ENCODE data around the gene KCND2. TPM values are rescaled to one million over a fixed set of nuclear protein-coding genes. Genes with fewer than 3 reads are reported as not detected.

Gene KCND2
- total RNA-seq, 1 donor from 2014 or later, result 1.2 TPM

DNA sequence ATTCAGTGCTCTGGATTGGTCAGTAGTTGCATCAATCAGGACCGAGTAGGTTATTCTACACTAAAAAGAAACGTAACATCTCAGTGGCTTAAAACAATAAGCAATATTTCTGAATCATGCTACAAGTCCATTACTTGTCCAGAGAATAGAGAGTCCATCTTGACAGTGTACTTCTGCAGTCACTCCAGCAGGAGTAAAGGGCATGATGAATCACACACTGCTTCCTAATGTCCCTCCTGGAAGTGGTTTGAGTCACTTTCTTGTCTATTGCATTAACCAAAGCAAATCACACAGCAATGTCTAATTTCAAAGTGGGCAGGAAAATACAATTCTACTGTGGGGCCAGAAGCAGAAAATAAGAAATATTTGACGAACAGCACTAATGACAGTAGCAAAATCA, 460.2 kb downstream of the KCND2 start:
- Mint-ChIP-seq H3K27ac (ENCODE audit: unreplicated experiment) (no peak overlapping the region), H3K9me3 (ENCODE audit: unreplicated experiment) (peaks cover 1% of the 10 kb centered on the region), H3K27me3 (ENCODE audit: unreplicated experiment) (no peaks in the 10 kb centered on the region), H3K36me3 (ENCODE audit: unreplicated experiment) (no peaks in the 10 kb centered on the region), H3K4me3 (ENCODE audit: unreplicated experiment) (no peak overlapping the region), H3K4me1 (ENCODE audit: low read depth, unreplicated experiment) (peaks cover 30% of the 10 kb centered on the region)
- TF ChIP-seq, protein P1, sequence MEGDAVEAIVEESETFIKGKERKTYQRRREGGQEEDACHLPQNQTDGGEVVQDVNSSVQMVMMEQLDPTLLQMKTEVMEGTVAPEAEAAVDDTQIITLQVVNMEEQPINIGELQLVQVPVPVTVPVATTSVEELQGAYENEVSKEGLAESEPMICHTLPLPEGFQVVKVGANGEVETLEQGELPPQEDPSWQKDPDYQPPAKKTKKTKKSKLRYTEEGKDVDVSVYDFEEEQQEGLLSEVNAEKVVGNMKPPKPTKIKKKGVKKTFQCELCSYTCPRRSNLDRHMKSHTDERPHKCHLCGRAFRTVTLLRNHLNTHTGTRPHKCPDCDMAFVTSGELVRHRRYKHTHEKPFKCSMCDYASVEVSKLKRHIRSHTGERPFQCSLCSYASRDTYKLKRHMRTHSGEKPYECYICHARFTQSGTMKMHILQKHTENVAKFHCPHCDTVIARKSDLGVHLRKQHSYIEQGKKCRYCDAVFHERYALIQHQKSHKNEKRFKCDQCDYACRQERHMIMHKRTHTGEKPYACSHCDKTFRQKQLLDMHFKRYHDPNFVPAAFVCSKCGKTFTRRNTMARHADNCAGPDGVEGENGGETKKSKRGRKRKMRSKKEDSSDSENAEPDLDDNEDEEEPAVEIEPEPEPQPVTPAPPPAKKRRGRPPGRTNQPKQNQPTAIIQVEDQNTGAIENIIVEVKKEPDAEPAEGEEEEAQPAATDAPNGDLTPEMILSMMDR (IDR thresholded peaks at IDR 0.05; ENCODE audit: partially characterized antibody, unreplicated experiment), result no peak
- DNase-seq, result no peak

DNA sequence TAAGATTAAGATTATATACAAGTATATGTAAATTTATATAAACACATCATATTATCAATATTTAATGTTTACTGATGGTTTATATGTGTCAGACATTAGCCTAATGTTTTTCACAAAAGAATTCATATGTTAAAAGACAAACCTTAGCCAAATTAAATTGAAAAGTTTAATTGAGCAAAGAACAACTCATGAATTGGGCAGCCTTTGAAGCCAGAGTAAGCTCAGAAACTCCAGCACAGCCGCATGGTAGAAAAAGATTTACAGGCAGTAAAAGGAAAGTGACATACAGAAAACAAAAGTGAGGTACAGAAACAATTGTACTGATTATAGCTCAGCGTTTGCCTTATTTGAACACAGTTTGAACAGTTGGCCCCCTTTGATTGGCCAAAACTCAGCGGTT, 460.9 kb downstream of the KCND2 start:
- Mint-ChIP-seq H3K4me3 (ENCODE audit: unreplicated experiment) (no peak overlapping the region), H3K27me3 (ENCODE audit: unreplicated experiment) (no peaks in the 10 kb centered on the region), H3K36me3 (ENCODE audit: unreplicated experiment) (no peaks in the 10 kb centered on the region), H3K9me3 (ENCODE audit: unreplicated experiment) (peaks cover 1% of the 10 kb centered on the region), H3K27ac (ENCODE audit: unreplicated experiment) (no peak overlapping the region), H3K4me1 (ENCODE audit: low read depth, unreplicated experiment) (peaks cover 30% of the 10 kb centered on the region)
- TF ChIP-seq, protein P1 (IDR thresholded peaks at IDR 0.05; ENCODE audit: partially characterized antibody, unreplicated experiment), result no peak
- no peak for DNase-seq

DNA sequence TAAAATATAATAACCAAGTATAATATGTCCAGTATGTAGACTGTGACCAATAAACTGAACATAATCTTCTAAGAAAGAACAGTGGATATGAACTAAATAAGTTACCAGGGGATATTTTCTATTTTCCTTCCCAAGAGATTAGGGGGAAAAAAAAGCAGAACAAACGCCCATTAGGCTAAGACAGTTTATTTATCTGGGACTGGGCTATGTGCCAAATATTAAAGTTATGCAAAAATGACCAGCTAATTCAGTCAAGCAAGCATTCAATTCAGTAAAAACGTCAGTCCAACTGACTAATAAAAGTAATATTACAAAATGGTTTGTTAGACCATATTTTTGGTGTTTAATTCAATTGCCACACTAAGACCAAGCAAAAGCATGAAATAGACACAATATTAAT, 462.8 kb downstream of the KCND2 start:
- Mint-ChIP-seq H3K4me1 (ENCODE audit: low read depth, unreplicated experiment) (peaks cover 23% of the 10 kb centered on the region), H3K4me3 (ENCODE audit: unreplicated experiment) (no peak overlapping the region), H3K27ac (ENCODE audit: unreplicated experiment) (no peak overlapping the region), H3K9me3 (ENCODE audit: unreplicated experiment) (peaks cover 1% of the 10 kb centered on the region), H3K36me3 (ENCODE audit: unreplicated experiment) (no peaks in the 10 kb centered on the region), H3K27me3 (ENCODE audit: unreplicated experiment) (no peaks in the 10 kb centered on the region)
- DNase-seq, result no peak
- TF ChIP-seq, protein P1 (IDR thresholded peaks at IDR 0.05; ENCODE audit: partially characterized antibody, unreplicated experiment), result no peak

DNA sequence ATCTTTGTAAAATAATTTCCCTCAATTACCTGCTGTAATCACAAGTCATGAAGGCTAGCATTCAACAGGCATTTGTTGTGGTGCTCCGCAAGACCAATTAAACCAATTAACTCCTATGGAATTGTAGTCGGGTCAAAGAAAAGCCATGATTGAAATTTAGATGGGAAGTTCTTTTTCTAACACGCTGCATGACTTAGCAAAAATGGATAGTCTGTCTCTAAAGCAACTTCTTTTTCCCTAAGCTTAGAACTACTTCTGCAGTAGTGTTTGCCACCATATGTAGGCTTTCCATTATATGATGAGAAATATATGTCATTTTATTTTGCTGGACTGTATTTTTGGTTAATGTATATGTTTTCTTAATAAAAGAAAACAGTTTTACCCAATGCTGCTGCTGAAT, 465.8 kb downstream of the KCND2 start:
- peaks cover 34% of the 10 kb centered on the region for H3K4me1 Mint-ChIP-seq (ENCODE audit: low read depth, unreplicated experiment)
- no peak overlapping the region for H3K4me3 Mint-ChIP-seq (ENCODE audit: unreplicated experiment)
- DNase-seq, result no peak
- TF ChIP-seq, protein P1 (IDR thresholded peaks at IDR 0.05; ENCODE audit: partially characterized antibody, unreplicated experiment), result no peak
- H3K27me3 Mint-ChIP-seq (ENCODE audit: unreplicated experiment), result no peaks in the 10 kb centered on the region
- H3K27ac Mint-ChIP-seq (ENCODE audit: unreplicated experiment), result no peak overlapping the region
- no peaks in the 10 kb centered on the region for H3K36me3 Mint-ChIP-seq (ENCODE audit: unreplicated experiment)
- peaks cover 1% of the 10 kb centered on the region for H3K9me3 Mint-ChIP-seq (ENCODE audit: unreplicated experiment)

DNA sequence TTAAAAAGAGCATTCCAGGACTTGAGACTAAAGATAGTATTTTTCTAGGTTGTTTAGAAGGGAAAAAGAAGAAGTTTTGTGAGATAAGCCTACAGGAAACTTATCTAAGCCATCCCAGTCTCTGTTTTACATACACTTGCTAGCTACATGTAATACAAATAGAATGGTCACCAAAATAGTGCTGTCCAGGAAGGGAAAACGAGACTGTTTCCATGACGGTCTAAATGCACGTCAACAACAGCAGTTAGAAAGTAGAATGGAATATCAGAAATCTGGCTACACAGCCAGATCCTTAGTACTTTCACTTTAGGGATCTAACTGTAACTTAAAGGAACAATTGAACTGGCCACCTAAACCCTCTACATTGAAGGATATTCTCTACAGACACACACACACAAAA, 467.4 kb downstream of the KCND2 start:
- H3K4me3 Mint-ChIP-seq (ENCODE audit: unreplicated experiment), result no peak overlapping the region
- peaks cover 36% of the 10 kb centered on the region for H3K4me1 Mint-ChIP-seq (ENCODE audit: low read depth, unreplicated experiment)
- peaks cover 1% of the 10 kb centered on the region for H3K9me3 Mint-ChIP-seq (ENCODE audit: unreplicated experiment)
- H3K27me3 Mint-ChIP-seq (ENCODE audit: unreplicated experiment), result no peaks in the 10 kb centered on the region
- no peak for DNase-seq
- TF ChIP-seq, protein P1 (IDR thresholded peaks at IDR 0.05; ENCODE audit: partially characterized antibody, unreplicated experiment), result no peak
- no peaks in the 10 kb centered on the region for H3K36me3 Mint-ChIP-seq (ENCODE audit: unreplicated experiment)
- H3K27ac Mint-ChIP-seq (ENCODE audit: unreplicated experiment), result peak overlapping the region; percentile 9
